Measurements from ENCODE around the gene RPL41.
"Not testable (repeated sequence)": the region's sequence is repeated elsewhere in the genome, so short reads cannot be mapped to it uniquely, and the experiment has no call there.

Gene RPL41

GRCh38 chr12:56116267-56117081, at the start of gene RPL41:
RPL41 (plus strand) TSS chr12:56116633.
- peak; percentile 97 for DNase-seq

DNA sequence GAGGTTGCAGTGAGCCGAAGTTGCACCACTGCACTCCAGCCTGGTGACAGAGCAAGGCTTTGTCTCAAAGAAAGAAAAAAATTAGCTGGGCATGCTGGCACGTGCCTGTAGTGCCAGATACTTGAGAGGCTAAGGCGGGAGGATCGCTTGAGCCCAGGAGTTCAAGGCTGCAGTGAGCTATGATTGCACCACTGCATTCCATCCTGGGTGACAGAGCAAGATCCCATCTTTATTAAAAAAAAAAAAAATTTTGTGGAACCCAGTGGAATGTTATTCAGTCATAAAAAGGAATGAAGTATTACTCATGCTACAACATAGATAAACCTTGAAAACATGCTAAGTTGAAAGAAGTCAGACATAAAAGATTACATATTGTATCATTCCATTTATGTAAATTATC, 44.8 kb upstream of the RPL41 start:
- DNase-seq: no peak

DNA sequence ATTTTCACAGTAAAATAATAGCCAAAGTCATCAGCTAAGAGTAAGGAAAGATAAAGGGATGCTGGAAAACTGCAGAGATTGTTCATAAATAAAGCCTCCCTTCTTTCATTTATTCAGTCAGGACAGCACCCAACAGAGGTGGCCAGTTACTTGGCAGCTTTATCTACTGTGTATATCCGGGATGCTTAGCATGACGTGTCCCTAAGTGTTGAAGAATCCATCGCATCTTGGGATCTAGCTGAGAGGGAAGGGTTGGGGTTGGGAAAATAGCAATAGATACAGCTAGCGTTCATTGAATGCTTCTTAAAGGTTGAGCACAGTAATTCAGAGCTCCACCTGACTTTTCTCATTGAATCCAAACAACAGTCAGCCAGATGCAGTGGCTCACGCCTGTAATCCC, 42.0 kb upstream of the RPL41 start:
- DNase-seq: no peak

GRCh38 chr12:56077966-56078365, 38.5 kb upstream of the RPL41 start:
- DNase-seq: not testable (repeated sequence)

- DNase-seq: no peak
These were observed 38.0 kb upstream of the RPL41 start for GRCh38 chr12:56078427-56078826.

DNA sequence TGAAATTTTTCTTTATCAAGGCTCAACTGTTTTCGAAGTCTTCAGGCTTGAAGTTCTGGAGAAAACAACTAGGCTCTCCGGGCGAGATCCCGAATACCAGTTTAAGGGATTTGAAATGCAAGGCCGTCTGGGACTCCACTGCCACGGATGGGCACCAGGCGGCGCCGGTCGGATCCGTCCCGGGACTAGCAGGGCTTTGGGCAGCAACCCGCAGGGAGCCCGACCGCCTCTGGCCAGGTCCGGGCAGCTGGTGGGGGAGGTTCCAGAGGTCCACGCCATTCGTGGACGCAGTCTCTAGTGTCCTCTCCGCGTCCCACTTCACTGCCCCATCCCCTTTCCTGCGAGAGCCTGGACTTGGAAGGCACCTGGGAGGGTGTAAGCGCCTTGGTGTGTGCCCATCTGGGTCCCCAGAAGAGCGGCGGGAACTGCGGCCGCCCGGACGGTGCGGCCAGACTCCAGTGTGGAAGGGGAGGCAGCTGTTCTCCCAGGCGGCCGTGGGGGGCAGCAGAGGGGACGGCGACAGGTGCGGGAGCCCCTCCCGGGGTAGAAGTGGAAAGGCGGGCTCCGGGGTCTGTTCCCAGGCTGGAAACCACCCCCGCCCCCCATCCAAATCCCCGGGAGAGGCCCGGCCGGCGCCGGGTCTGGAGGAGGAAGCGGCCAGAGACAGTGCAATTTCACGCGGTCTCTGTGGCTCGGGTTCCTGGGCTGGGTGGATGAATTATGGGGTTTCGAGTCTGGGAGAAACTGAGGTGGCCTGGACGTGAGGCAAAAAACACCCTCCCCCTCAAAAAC, 37.3 kb upstream of the RPL41 start:
- peak; percentile 91 for DNase-seq

DNA sequence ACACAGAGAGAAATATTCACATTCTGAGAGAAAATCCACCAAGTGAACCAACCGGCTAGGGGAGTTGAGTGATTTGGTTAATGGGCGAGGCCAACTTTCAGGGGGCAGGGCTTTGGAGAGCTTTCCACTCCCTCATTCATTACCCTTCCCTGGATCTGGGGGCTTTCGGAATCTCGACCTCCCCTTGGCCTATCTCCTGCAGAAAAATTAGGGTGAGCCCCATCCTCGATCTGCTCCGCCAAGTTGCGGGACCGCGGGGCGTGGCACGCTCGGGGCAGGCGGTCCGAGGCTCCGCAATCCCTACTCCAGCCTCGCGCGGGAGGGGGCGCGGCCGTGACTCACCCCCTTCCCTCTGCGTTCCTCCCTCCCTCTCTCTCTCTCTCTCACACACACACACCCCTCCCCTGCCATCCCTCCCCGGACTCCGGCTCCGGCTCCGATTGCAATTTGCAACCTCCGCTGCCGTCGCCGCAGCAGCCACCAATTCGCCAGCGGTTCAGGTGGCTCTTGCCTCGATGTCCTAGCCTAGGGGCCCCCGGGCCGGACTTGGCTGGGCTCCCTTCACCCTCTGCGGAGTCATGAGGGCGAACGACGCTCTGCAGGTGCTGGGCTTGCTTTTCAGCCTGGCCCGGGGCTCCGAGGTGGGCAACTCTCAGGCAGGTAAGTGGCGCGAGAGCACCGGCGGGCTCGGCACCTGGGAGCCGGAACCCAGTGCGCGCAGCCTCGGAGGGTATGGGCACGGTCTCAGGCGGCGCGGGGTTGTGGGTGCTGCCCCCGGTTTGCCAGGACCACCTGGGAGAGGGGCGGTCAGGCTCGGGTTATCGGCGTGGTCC, 36.5 kb upstream of the RPL41 start, which contains the start of gene ERBB3:
TSS of gene ERBB3 (plus strand) at position 443 of the 833 bp plus-strand sequence. CDS start at position 579, 136 bp downstream.
- DNase-seq: peak; percentile 79

GRCh38 chr12:56080556-56081138, 35.8 kb upstream of the RPL41 start:
- no peak for DNase-seq

DNA sequence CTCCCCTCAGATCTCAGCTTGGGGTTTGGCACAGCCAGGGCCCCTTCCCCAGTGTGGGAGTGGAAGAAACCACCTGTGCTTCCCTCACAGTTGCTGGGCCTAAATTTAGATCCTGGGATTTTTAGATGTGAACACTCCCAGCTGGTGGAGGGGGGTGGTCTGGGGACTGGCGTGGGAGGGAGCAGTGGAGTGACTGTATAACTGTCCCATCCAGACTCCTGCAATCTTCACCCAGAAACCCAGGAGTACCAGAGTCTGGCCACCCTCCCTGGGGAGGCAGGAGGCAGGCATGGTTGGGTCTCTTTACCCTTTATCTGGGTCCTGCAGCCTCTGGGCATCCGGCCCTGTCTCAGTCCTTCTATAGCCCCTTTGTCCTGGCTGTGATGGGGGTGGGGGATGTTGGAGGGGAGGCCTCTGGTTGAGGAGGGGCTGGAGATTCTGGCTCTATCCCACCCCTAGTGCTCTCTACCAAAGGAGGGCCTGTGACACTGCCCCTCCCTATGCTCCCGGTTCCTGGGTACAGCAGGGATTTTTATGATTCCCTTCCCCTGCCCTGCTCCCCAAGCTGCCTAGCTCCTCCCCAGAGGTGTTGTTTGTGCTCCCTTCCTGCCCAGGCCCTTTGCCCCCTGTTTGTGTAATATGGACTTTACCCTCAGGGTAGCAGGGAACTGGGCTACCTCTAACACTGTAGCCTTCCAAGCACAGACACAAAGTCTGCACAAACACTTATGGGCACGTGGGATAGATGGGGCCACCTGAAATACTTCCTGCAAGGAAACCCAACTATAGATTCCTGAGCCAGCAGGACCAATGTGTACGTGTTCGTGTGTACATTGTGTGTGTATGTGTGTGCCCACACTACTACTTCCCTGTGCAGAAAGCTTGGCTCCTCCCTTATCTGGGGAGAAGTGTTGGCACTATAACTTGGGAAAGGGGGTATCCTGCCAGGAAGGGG, 34.8 kb upstream of the RPL41 start:
- no peak for DNase-seq

DNA sequence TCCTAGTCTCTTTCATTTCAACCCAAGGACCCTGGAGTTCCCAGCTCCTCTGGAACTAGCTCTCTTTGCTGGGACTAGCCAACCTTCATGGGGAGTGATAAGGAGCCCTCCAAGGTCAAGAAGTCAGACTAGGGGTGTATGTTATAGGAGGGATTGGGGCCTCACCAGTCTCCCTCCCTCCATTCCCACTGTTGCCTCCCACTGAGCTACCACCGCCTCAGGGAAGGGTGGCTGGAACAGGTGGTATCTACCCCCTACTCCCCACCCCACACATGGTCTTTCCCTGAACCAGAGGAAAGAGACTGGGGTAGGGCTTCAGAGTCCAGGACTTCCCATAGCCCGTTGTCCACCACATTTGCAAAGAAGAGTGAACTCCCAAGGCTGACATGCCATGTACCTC, 34.1 kb upstream of the RPL41 start:
- no peak for DNase-seq

GRCh38 chr12:56082967-56083366, 33.5 kb upstream of the RPL41 start:
- no peak for DNase-seq

- DNase-seq: peak; percentile 80
These were observed 31.4 kb upstream of the RPL41 start for GRCh38 chr12:56084958-56085543.

GRCh38 chr12:56086096-56086495, 30.3 kb upstream of the RPL41 start:
- DNase-seq: peak; percentile 44

DNA sequence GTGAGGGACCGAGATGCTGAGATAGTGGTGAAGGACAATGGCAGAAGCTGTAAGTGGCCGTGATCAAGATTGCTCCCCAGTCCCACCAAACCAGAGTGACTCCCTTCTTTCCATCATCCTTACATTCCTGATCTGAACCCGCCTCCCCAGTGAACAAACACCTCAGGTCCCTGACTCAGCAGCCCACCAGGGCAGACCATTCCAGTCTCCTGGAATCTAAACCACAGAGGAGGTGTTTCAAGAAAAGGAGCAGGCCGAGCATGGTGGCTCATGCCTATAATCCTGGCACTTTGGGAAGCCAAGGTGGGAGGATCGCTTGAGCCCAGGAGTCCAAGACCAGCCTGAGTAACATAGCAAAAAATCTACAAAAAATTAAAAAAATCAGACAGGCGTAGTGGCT, 29.8 kb upstream of the RPL41 start:
- DNase-seq: no peak

DNA sequence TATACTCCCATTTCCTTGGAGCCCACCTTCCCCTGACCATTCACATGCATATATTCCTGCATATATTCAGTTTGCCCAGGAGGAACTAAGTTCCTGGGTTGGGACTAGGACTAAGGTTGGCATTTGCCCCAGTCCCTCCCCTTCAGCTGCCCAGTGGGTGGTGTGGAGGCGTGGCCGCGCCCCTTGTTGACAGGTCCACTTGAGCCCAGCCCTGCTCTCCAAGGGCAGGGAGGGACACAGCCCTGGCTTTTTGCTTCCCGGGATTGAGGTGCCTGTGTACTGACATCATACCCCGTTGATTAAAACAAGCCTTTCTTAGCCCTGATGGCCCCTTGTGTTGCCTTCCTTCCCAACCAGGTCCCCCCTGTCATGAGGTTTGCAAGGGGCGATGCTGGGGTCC, 29.2 kb upstream of the RPL41 start:
- no peak for DNase-seq

DNA sequence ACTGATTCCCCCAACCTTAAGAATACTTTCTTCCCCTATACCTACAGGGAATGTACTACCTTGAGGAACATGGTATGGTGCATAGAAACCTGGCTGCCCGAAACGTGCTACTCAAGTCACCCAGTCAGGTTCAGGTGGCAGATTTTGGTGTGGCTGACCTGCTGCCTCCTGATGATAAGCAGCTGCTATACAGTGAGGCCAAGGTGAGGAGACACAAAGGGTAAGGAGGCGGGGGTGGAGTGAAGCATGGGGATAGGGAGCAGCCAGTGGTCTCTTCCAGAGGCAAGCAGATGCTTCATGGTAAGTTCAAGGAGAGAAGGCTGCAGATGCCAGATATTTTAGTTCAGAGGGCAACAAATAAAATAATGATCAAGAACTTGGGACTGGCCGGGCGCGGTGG, 18.7 kb upstream of the RPL41 start:
- no peak for DNase-seq

- DNase-seq: no peak
These were observed 17.8 kb upstream of the RPL41 start for GRCh38 chr12:56098592-56098991.

DNA sequence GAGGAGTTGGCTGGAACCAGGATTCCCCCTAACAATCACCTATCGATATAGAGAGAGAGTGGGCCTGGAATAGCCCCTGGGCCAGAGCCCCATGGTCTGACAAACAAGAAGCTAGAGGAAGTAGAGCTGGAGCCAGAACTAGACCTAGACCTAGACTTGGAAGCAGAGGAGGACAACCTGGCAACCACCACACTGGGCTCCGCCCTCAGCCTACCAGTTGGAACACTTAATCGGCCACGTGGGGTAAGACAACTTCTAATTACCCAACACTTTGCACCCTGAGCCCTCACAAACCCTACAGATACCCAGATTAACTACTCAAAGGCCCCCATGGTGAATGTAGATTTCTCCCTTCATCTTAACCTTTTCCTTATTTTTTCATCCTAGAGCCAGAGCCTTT, 16.6 kb upstream of the RPL41 start:
- DNase-seq: no peak

DNA sequence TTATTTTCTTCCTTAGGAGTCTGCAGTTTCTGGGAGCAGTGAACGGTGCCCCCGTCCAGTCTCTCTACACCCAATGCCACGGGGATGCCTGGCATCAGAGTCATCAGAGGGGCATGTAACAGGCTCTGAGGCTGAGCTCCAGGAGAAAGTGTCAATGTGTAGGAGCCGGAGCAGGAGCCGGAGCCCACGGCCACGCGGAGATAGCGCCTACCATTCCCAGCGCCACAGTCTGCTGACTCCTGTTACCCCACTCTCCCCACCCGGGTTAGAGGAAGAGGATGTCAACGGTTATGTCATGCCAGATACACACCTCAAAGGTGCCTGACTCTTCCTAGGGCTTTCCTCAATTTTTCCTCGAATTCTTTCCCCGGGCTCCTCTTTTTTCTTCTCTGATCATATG, 15.4 kb upstream of the RPL41 start:
- no peak for DNase-seq

DNA sequence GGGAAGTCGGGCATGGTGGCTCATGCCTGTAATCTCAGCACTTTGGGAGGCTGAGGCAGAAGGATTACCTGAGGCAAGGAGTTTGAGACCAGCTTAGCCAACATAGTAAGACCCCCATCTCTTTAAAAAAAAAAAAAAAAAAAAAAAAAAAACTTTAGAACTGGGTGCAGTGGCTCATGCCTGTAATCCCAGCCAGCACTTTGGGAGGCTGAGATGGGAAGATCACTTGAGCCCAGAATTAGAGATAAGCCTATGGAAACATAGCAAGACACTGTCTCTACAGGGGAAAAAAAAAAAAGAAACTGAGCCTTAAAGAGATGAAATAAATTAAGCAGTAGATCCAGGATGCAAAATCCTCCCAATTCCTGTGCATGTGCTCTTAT, 13.8 kb upstream of the RPL41 start:
- no peak for DNase-seq

DNA sequence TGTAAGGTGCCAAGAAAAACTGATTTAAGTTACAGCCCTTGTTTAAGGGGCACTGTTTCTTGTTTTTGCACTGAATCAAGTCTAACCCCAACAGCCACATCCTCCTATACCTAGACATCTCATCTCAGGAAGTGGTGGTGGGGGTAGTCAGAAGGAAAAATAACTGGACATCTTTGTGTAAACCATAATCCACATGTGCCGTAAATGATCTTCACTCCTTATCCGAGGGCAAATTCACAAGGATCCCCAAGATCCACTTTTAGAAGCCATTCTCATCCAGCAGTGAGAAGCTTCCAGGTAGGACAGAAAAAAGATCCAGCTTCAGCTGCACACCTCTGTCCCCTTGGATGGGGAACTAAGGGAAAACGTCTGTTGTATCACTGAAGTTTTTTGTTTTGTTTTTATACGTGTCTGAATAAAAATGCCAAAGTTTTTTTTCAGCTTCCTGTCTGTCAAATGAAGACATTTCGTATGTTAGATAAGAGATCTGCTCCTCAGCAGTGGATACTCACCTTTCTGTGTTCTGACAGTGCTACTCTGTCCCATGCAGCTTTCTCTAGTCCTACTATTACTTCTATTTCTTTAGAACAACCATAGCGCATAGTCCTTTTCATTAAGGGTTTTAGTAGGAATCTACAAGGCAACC, 13.2 kb upstream of the RPL41 start:
- DNase-seq: no peak
